HEK293T (cell line): ENCODE data around the gene EDN3.

ENCODE experiments used
- CTCF ChIA-PET: fragments of 350-600 bp; formaldehyde crosslinking; extraction: SDS; loops from one replicate; lab custom pipeline; 2021; ENCODE audit warnings: antibody characterized with exemption, inconsistent platforms; lab: Yijun Ruan, JAX
- POLR2A ChIA-PET: fragments of 350-600 bp; formaldehyde crosslinking; extraction: SDS; loops from one replicate; lab custom pipeline; 2020; ENCODE audit warnings: antibody characterized with exemption, inconsistent platforms; lab: Yijun Ruan, JAX
- DNase-seq: peaks from one replicate; pipeline ENCODE4 v3.0.0; 2012; ENCODE audit warnings: mixed read lengths; ENCODE audit errors: extremely low spot score
- ARNT ChIP-seq: fragments of 450-650 bp; IDR thresholded peaks from 2 replicates; pipeline ENCODE4 v1.6.1; 2017; ENCODE audit warnings: mild to moderate bottlenecking
- BHLHE40 ChIP-seq: fragments of 450-650 bp; IDR thresholded peaks from 2 replicates; pipeline ENCODE4 v1.6.1; 2016; ENCODE audit warnings: mild to moderate bottlenecking, moderate library complexity, borderline replicate concordance
- CTBP1 ChIP-seq: fragments of 450-650 bp; IDR thresholded peaks from 2 replicates; pipeline ENCODE4 v1.6.1; 2016; ENCODE audit warnings: borderline replicate concordance
- ELF4 ChIP-seq: fragments of 450-650 bp; IDR thresholded peaks from 2 replicates; pipeline ENCODE4 v1.6.1; 2017; ENCODE audit warnings: antibody characterized with exemption
- FOXA1 ChIP-seq: fragments of 450-650 bp; IDR thresholded peaks from 2 replicates; pipeline ENCODE4 v1.6.1; 2016; ENCODE audit warnings: mild to moderate bottlenecking
- FOXK2 ChIP-seq: fragments of 450-650 bp; IDR thresholded peaks from 2 replicates; pipeline ENCODE4 v1.6.1; 2016; ENCODE audit warnings: mild to moderate bottlenecking
- FOXM1 ChIP-seq: fragments of 450-650 bp; IDR thresholded peaks from 2 replicates; pipeline ENCODE4 v1.6.1; 2017; ENCODE audit warnings: mild to moderate bottlenecking, borderline replicate concordance
- HDGF ChIP-seq: fragments of 450-650 bp; IDR thresholded peaks from 2 replicates; pipeline ENCODE4 v1.6.1; 2017; ENCODE audit warnings: antibody characterized with exemption, borderline replicate concordance
- L3MBTL2 ChIP-seq: fragments of 450-650 bp; conservative IDR thresholded peaks from 2 replicates; pipeline ENCODE4 v1.6.1; 2016; ENCODE audit warnings: mild to moderate bottlenecking
- LEF1 ChIP-seq: fragments of 450-650 bp; IDR thresholded peaks from 2 replicates; pipeline ENCODE4 v1.6.1; 2017; ENCODE audit warnings: mild to moderate bottlenecking, borderline replicate concordance
- NFRKB ChIP-seq: fragments of 450-650 bp; IDR thresholded peaks from 2 replicates; pipeline ENCODE4 v1.6.1; 2016; ENCODE audit warnings: mild to moderate bottlenecking, moderate library complexity
- PKNOX1 ChIP-seq: fragments of 450-650 bp; IDR thresholded peaks from 2 replicates; pipeline ENCODE4 v1.6.1; 2016
- SP1 ChIP-seq: fragments of 450-650 bp; IDR thresholded peaks from 2 replicates; pipeline ENCODE4 v1.6.1; 2017
- SUZ12 ChIP-seq: fragments of 450-650 bp; IDR thresholded peaks from 2 replicates; pipeline ENCODE4 v1.6.1; 2016; ENCODE audit warnings: mild to moderate bottlenecking
- TARDBP ChIP-seq: fragments of 450-650 bp; IDR thresholded peaks from 2 replicates; pipeline ENCODE4 v1.6.1; 2016
- ZNF384 ChIP-seq: fragments of 450-650 bp; IDR thresholded peaks from 2 replicates; pipeline ENCODE4 v1.6.1; 2016

EDN3 gene

GRCh38 chr20:59300333-59301081 is at the start of gene EDN3:
TSS of gene EDN3 (plus strand) at chr20:59300611. CDS start at chr20:59300813, 202 bp downstream.
- ChIA-PET POLR2A (no interaction called here), CTCF (no interaction called here)
- TF ChIP-seq FOXM1 (no peak), TARDBP (no peak), SP1 (no peak), L3MBTL2 (no peak), ELF4 (no peak), BHLHE40 (no peak), NFRKB (no peak)
- DNase-seq: no peak

- TF ChIP-seq L3MBTL2 (no peak), NFRKB (no peak), FOXK2 (no peak), FOXA1 (no peak), TARDBP (no peak), CTBP1 (no peak), SUZ12 (no peak), ZNF384 (no peak), HDGF (no peak), BHLHE40 (no peak), ELF4 (no peak), SP1 (no peak)
- ChIA-PET CTCF (no interaction called here), POLR2A (no interaction called here)
- no peak for DNase-seq
Measured at GRCh38 chr20:59253325-59253724, 47.1 kb upstream of the EDN3 start.

- ChIA-PET POLR2A (no interaction called here), CTCF (no interaction called here)
- TF ChIP-seq L3MBTL2 (no peak), PKNOX1 (no peak), HDGF (no peak), BHLHE40 (no peak), TARDBP (no peak), NFRKB (no peak), SUZ12 (no peak), CTBP1 (no peak), ZNF384 (no peak), SP1 (no peak), ELF4 (no peak), FOXK2 (no peak), FOXA1 (no peak), ARNT (no peak), LEF1 (no peak), FOXM1 (no peak)
Measured at GRCh38 chr20:59253779-59254319, 46.6 kb upstream of the EDN3 start.

GRCh38 chr20:59255256-59255655 is 45.2 kb upstream of the EDN3 start:
- CTCF ChIA-PET: no interaction called here
- TF ChIP-seq ARNT (no peak), BHLHE40 (no peak), LEF1 (no peak), L3MBTL2 (no peak), TARDBP (no peak), FOXK2 (no peak), FOXA1 (no peak), SUZ12 (no peak), NFRKB (no peak), HDGF (no peak), CTBP1 (no peak), FOXM1 (no peak)
- POLR2A ChIA-PET: no interaction called here
- no peak for DNase-seq

More at GRCh38 chr20:59253779-59254319, 46.6 kb upstream of the EDN3 start:
- no peak for DNase-seq

GRCh38 chr20:59258221-59258621 is 42.2 kb upstream of the EDN3 start:
- no peak for DNase-seq
- POLR2A ChIA-PET: no interaction called here
- TF ChIP-seq FOXM1 (no peak), PKNOX1 (no peak), ZNF384 (no peak), BHLHE40 (no peak), L3MBTL2 (no peak), SUZ12 (no peak), FOXA1 (no peak), ELF4 (no peak), NFRKB (no peak), CTBP1 (no peak), SP1 (no peak), TARDBP (no peak), LEF1 (no peak), FOXK2 (no peak), HDGF (no peak)
- CTCF ChIA-PET: no interaction called here

GRCh38 chr20:59259946-59260345 is 40.5 kb upstream of the EDN3 start:
- ChIA-PET POLR2A (no interaction called here), CTCF (no interaction called here)
- TF ChIP-seq FOXM1 (no peak), ELF4 (no peak), LEF1 (no peak), FOXA1 (no peak), NFRKB (no peak), CTBP1 (no peak), SUZ12 (no peak), ARNT (no peak), TARDBP (no peak), FOXK2 (no peak)
- no peak for DNase-seq
